Measurements from ENCODE around the gene NFATC1.

DNA sequence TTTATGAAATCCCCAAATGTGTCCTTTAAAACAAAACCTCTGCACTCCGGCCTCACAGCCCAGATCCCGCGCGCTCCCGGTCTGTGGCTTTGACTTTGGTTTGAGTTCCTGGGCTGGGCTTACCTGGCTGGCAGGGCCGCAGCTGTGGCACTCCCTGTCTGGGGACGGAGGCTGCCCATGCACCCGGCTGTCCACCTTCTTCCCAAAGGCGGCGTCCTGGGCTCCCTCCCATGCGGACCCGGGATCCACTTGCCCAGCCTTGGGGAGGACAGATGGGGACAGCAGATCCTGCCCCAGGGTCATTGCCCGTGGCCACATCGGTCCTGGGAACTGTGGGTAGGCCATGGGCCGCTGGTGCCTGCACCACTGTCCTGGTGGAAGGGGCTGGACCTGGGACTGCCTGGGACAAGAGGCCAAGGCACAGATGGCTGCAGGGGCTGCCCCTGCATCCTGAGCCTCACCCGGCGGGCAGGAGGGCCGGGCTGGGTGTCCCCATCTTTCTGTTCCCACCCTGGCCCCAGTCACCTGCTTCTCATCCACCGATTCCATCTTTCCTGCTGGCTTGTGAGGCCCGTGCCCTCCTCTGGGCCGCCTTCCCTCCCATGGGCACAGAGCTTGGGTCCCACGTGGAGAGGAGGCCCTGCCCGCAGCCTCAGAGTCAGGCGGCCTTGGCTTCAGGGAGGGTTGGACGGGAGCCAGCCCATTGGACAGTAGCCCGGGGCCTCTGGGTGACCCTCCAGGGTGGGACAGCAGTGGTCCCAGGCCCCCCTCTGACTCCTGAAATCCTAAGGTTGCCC is 27.7 kb downstream of the NFATC1 start:
- TF ChIP-seq, protein P1, sequence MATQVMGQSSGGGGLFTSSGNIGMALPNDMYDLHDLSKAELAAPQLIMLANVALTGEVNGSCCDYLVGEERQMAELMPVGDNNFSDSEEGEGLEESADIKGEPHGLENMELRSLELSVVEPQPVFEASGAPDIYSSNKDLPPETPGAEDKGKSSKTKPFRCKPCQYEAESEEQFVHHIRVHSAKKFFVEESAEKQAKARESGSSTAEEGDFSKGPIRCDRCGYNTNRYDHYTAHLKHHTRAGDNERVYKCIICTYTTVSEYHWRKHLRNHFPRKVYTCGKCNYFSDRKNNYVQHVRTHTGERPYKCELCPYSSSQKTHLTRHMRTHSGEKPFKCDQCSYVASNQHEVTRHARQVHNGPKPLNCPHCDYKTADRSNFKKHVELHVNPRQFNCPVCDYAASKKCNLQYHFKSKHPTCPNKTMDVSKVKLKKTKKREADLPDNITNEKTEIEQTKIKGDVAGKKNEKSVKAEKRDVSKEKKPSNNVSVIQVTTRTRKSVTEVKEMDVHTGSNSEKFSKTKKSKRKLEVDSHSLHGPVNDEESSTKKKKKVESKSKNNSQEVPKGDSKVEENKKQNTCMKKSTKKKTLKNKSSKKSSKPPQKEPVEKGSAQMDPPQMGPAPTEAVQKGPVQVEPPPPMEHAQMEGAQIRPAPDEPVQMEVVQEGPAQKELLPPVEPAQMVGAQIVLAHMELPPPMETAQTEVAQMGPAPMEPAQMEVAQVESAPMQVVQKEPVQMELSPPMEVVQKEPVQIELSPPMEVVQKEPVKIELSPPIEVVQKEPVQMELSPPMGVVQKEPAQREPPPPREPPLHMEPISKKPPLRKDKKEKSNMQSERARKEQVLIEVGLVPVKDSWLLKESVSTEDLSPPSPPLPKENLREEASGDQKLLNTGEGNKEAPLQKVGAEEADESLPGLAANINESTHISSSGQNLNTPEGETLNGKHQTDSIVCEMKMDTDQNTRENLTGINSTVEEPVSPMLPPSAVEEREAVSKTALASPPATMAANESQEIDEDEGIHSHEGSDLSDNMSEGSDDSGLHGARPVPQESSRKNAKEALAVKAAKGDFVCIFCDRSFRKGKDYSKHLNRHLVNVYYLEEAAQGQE (IDR thresholded peaks at IDR 0.05; ENCODE audit: insufficient read depth in 1 of 2, low read depth in 2 of 2, low read length in 2 of 2) = no peak
- TF ChIP-seq SIN3A (IDR thresholded peaks at IDR 0.05; ENCODE audit: borderline replicate concordance, insufficient read depth, low read length) (no peak), TAF1 (IDR thresholded peaks at IDR 0.05; ENCODE audit: borderline replicate concordance, insufficient read depth, low read length) (no peak), POLR2AphosphoS5 (IDR thresholded peaks at IDR 0.05; ENCODE audit: low read depth, low read length) (no peak), FOXP2 (optimal IDR thresholded peaks at IDR 0.05; ENCODE audit: borderline replicate concordance, extremely low read depth, extremely low read length, insufficient read depth) (no peak)
